Heart right ventricle (tissue), 16 donors: ENCODE results near the gene MMP11. TPM values are rescaled to one million over a fixed set of nuclear protein-coding genes. Genes with fewer than 3 reads are reported as not detected.

Experiments used
- ATAC-seq, 8 donors: fragments of 200-7000 bp; cut with Tn5 transposase; one replicate each; pipeline ENCODE4 v1.9.1; 2020; ENCODE audit warnings: mild to moderate bottlenecking in 8 of 8, moderate library complexity in 8 of 8, moderate number of reproducible peaks in 1 of 8
- DNase-seq, 2 donors: peaks; one replicate each; pipeline ENCODE4 v3.0.0-alpha.2; 2020
- H3K27ac ChIP-seq, 10 donors: fragments of 200-600 bp; sonication (generic) in 2 of 10; one replicate each; pipeline versions ENCODE4 v1.5.0 to v1.8.0; 2020 to 2022; ENCODE audit warnings: mild to moderate bottlenecking in 3 of 10
- H3K27me3 ChIP-seq, 7 donors: fragments of 200-600 bp; one replicate each; pipeline ENCODE4 v1.8.0; 2021 to 2022; ENCODE audit warnings: mild to moderate bottlenecking in 2 of 7
- H3K36me3 ChIP-seq, 9 donors: fragments of 200-600 bp; sonication (generic) in 1 of 9; one replicate each; pipeline versions ENCODE4 v1.5.0 to v1.8.0; 2020 to 2022; ENCODE audit warnings: mild to moderate bottlenecking in 2 of 9
- H3K4me1 ChIP-seq, 9 donors: fragments of 200-600 bp; sonication (generic) in 1 of 9; one replicate each; pipeline versions ENCODE4 v1.5.0 to v1.8.0; 2020 to 2022; ENCODE audit warnings: mild to moderate bottlenecking in 4 of 9
- H3K4me3 ChIP-seq, 10 donors: fragments of 200-600 bp; sonication (generic) in 2 of 10; one replicate each; pipeline versions ENCODE4 v1.5.0 to v1.8.0; 2020 to 2022; ENCODE audit warnings: mild to moderate bottlenecking in 7 of 10, moderate library complexity in 2 of 10
- H3K9me3 ChIP-seq, 11 donors: fragments of 200-600 bp in 10 of 11; sonication (generic) in 2 of 11; one replicate each; pipeline versions ENCODE4 v1.5.0 to v1.8.0; 2013 to 2022; ENCODE audit warnings: mild to moderate bottlenecking in 2 of 11, control low read depth in 1 of 11, moderate library complexity in 1 of 11
- WGBS, 2 donors: extraction: QIAGEN DNeasy Blood & Tissue Kit; methylation state at CpG; one replicate each; pipeline ENCODE4 v1.1.7; 2013; ENCODE audit warnings: inconsistent platforms in 1 of 2; 5-methylcytosine and 5-hydroxymethylcytosine counted together
- intact Hi-C, 10 donors: fragments of 100-400 bp; cut with DNase I; formaldehyde crosslinking; loops; one replicate each; pipeline versions ENCODE4 v1.11.1 to v1.14.2; 2022
- polyA plus RNA-seq, 2 donors: library from polyadenylated mRNA; stranded (reverse); fragments of 200-250 nt; gene quantifications; one replicate each; pipeline ENCODE4 v1.2.3, GENCODE V29; 2013
- total RNA-seq, 10 donors: library from RNA; stranded (reverse); fragmentation: NEBNext Ultra II Directional in 3 of 10; extraction: Animal tissue kit (Norgen Biotek cat#: 25700) in 3 of 10; gene quantifications; one replicate each; pipeline versions ENCODE4 v1.2.1 to v1.2.4, GENCODE V29; 2021 to 2023
- TF ChIP-seq, protein P1 (sequence below), 9 donors: fragments of 200-600 bp; sonication (generic) in 2 of 9; IDR thresholded peaks; one replicate each; pipeline versions ENCODE4 v1.5.0 to v1.8.0; 2021 to 2022; ENCODE audit warnings: antibody characterized with exemption in 9 of 9, mild to moderate bottlenecking in 5 of 9, moderate library complexity in 1 of 9
- donor health status: Arrhythmogenic right ventricular cardiomyopathy.
- donor health status: ischemic (EF 13 %, LVEDD 7.1; RV severe dilation, severe dysfunction).
- donor health status: healthy with polysubstance abuse.
- donor health status: DM: no; HTN: yes; CAD: no.
- donor health status: DM: no; HTN: no; CAD: no.
- donor health status: ischemic (EF 25% LVEDD 6.9; RV normal size, moderate dysfunction).
- donor health status: ischemic (EF 25% LVEDD 5.7; RV mildly dilated, moderate dysfunction).
- donor health status: healthy.
- donor health status: DM: yes; HTN: yes; CAD: no.
- donor health status: Ischemic cardiomyopathy.
- donor health status: ischemic (EF 35%, LVEDD 5.7; RV mildly dilated, moderate dysfunction).
- donor health status: nonischemic (EF 11% LVEDD 7.7; RV severe dilation, severe dysfunction).
- donor health status: DM: yes; HTN: yes; CAD: no.
- donor health status: PGD.
- donor health status: ischemic (EF 29% LVEDD 5.4; RV normal size, mild dysfunction).
- donor health status: nonischemic (EF 23%, LVEDD 6.1; RV moderate dilation, normal function).

Gene MMP11
- total and polyA plus RNA-seq, 12 donors, result 3.5 to 23.4 (median 7.9) TPM

DNA sequence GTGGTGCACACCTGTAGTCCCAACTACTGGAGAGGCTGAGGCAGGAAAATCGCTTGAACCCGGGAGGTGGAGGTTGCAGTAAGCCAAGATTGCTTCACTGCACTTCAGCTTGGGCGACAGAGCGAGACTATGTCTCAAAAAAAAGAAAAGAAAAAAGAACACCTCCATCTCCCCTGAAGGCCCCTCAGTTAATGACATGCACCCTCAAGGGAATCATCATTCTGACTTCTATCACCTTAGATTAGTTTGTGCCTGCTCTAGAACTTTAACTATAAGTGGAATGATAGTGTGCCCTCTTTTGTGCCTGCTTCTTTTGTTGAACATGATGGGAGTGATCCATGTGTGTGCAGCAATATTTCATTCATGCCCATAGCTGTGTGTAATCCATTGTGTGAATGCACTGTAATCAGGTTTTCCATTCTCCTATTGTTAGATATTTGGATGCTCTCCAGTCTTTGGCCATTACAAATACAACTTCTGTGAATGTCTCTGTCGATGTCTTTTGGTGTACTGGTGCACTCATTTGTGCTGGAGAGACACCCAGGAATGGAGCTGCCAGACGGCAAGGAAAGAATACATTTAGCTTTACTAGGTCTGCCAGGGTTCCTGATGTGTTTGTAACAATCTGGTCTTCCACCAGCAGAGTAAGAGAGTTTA lies 17.5 kb upstream of the MMP11 start:
- intact Hi-C loops, result no loop called here
- no peak overlapping the region for H3K4me3 ChIP-seq
- TF ChIP-seq, protein P1, sequence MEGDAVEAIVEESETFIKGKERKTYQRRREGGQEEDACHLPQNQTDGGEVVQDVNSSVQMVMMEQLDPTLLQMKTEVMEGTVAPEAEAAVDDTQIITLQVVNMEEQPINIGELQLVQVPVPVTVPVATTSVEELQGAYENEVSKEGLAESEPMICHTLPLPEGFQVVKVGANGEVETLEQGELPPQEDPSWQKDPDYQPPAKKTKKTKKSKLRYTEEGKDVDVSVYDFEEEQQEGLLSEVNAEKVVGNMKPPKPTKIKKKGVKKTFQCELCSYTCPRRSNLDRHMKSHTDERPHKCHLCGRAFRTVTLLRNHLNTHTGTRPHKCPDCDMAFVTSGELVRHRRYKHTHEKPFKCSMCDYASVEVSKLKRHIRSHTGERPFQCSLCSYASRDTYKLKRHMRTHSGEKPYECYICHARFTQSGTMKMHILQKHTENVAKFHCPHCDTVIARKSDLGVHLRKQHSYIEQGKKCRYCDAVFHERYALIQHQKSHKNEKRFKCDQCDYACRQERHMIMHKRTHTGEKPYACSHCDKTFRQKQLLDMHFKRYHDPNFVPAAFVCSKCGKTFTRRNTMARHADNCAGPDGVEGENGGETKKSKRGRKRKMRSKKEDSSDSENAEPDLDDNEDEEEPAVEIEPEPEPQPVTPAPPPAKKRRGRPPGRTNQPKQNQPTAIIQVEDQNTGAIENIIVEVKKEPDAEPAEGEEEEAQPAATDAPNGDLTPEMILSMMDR (IDR thresholded peaks at IDR 0.05), result no peak
- peaks cover 2 to 19% (median 6%) of the 10 kb centered on the region in 9 donors for H3K4me1 ChIP-seq
- H3K27me3 ChIP-seq, result no peaks in the 10 kb centered on the region
- H3K36me3 ChIP-seq, result no peaks in the 10 kb centered on the region
- ATAC-seq (no peak), DNase-seq (no peak)
- no peaks in the 10 kb centered on the region for H3K9me3 ChIP-seq
- whole genome bisulfite sequencing, 2 donors, result 62 to 70% methylated on average over 6 of the region's 6 CpGs
- H3K27ac ChIP-seq, result no peak overlapping the region

DNA sequence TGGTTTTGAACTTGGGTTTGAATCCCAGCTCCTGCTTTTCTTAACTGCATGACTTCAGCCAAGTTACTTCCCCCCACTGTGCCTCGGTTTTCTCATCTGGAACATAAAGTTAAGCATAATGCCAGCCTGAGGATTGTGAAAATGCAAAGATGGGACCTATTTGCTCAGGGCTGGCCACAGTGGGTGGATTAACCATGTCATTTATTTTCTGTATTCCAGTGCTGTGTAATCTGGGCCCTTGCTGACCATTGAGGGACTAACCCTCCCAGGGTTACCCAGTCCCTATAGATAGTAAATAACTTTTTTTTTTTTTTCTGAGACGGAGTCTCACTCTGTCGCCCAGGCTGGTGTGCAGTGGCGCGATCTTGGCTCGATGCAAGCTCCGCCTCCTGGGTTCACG lies 16.9 kb upstream of the MMP11 start:
- ATAC-seq, result no peak
- no peak for DNase-seq
- Histone ChIP-seq H3K27me3 (no peaks in the 10 kb centered on the region), H3K9me3 (no peaks in the 10 kb centered on the region), H3K4me3 (no peak overlapping the region), H3K4me1 (peaks cover 0 to 13% (median 0%) of the 10 kb centered on the region in 9 donors), H3K27ac (no peak overlapping the region), H3K36me3 (no peaks in the 10 kb centered on the region)
- 82 to 88% methylated on average over 8 of the region's 8 CpGs for WGBS, 2 donors
- intact Hi-C loops, result no loop called here
- TF ChIP-seq, protein P1 (IDR thresholded peaks at IDR 0.05), result no peak

DNA sequence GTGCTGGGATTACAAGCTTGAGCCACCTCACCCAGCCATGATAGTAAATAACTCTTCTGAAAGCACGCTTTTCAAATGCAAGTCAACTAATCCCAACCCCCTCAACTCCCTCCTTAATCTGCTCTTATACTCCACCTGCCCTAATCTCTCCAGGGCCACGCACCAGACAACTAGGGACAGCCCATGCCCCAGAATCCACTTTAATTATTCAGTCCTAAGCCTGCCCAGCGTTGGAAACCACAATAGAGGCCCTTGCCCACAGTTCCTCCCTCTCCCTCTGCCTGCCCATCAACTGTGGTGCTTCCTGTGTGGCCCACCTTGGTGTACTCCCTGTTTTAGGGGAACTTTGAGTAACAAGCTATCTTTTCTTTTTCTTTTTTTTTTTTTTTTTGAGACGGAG lies 15.8 kb upstream of the MMP11 start:
- intact Hi-C loops, result no loop called here
- H3K4me3 ChIP-seq, result no peak overlapping the region
- H3K4me1 ChIP-seq, result peaks cover 0 to 5% (median 0%) of the 10 kb centered on the region in 9 donors
- no peak overlapping the region for H3K27ac ChIP-seq
- no peaks in the 10 kb centered on the region for H3K9me3 ChIP-seq
- ATAC-seq, result no peak
- H3K36me3 ChIP-seq, result no peaks in the 10 kb centered on the region
- no peaks in the 10 kb centered on the region for H3K27me3 ChIP-seq
- no peak for DNase-seq
- 56 to 59% methylated on average over 4 of the region's 4 CpGs for WGBS, 2 donors
- TF ChIP-seq, protein P1 (IDR thresholded peaks at IDR 0.05), result no peak

DNA sequence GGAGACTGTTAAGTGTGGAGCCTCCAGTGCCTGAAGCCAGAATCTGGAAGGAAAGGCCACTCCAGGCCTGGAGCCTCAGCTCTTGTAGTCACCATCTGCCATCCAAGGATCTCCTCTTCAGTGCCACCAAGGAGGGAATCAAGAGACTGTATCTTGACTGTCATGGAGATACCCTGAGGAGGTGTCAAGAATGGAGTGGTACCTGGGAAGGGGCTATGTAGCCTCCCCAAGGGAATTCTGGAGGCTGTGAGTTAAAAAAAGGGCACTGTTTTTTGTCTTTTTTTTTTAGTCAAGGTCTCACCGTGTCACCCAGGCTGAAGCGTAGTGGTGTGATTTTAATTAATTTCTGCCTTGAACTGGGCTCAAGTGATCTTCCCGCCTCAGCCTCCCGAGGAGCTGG lies 13.1 kb upstream of the MMP11 start:
- Histone ChIP-seq H3K4me1 (peaks cover 2 to 25% (median 21%) of the 10 kb centered on the region in 9 donors), H3K4me3 (no peak overlapping the region), H3K36me3 (peaks cover 0 to 2% (median 0%) of the 10 kb centered on the region in 9 donors), H3K27me3 (no peaks in the 10 kb centered on the region), H3K27ac (no peak overlapping the region), H3K9me3 (no peaks in the 10 kb centered on the region)
- TF ChIP-seq, protein P1 (IDR thresholded peaks at IDR 0.05), result no peak
- intact Hi-C loops, result no loop called here
- WGBS, 2 donors, result 90 to 95% methylated on average over 4 of the region's 4 CpGs
- ATAC-seq (no peak), DNase-seq (no peak)
